UCSD-AML1 (cell line): ENCODE measurements around the gene STRN4.
"Not testable (repeated sequence)": the region's sequence is repeated elsewhere in the genome, so short reads cannot be mapped to it uniquely, and the experiment has no call there.

Experiments
- DNase-seq: peaks from one replicate; lab custom pipeline; 2025; ENCODE audit not compliant: unreplicated experiment; lab: John Stamatoyannopoulos, UW

Gene STRN4

DNA sequence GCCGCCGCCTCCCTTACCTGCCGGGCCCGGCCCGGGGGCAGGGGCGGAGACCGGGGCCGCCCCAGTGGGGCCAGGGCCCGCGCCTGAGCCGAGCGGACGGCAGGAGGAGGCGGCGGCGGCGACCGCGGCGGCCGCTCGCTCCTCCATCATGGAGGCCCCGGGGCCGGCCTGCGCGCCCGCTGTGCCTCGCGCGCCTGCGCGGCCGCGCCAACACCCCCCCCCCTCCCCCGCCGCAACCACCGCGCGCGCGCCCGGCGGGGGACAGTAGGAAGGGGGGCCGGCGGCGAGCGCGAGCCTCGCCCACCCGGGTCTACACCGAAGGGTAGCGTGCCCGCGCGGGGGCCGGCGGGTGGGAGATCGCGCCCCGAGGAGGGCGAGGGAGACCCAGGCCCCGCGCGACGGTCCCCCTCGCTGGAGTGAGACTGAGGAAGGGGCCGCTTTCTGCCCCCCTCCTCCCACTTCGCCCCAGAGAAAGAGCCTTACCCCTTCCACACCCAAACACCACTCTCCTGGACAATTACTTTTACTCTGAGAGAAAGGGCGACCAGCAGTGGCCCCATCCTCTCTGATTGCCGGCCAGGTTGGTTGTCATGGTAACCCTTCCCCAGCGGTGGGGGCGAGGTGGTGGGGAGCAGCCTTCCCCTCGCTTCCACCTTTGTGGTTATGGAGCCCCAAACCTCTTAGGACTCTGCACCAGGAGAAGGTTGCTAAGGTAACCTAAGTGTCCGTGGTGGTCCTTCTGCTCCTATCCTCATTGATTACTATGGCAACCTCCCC, at the start of gene STRN4:
STRN4 (minus strand) TSS at position 170 of the 777 bp plus-strand sequence; CDS start at position 150, 20 bp downstream.
- peak; percentile 59 for DNase-seq

DNA sequence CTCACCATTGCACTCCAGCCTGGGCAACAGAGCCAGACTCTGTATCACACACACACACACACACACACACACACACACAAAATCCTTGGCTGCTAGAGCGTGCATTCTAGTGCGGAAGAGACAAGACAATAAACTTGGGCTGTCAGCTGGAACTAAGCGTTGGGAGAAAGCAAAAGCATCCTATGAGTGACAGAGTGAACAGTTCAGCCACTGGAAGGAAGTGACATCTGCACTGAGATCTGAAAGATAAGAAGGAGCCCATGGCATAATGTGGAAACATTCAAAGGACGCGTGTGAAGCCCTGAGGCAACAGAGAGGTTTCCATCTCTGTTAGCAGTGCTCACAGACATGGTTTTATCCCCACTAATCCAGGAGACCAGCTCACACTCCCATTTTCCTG, 45.7 kb upstream of the STRN4 start:
- DNase-seq: no peak

DNA sequence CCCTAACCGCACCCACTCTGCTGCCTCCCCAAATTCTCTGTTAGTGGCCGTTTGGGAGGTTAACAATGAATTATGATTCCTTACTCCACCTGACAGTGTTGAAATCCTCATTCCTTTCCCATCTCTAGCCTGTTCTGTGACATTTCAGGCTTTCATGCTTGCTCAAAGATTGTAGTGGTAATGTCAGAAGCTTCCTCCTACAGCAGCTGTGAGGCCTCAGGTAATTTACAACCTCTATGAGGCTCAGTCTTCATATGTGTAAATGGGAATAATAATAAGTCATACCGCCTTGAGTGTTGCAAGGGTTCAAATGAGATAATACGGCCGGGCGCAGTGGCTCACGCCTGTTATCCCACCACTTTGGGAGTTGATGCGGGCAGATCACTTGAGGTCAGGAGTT, 43.1 kb upstream of the STRN4 start:
- no peak for DNase-seq

DNA sequence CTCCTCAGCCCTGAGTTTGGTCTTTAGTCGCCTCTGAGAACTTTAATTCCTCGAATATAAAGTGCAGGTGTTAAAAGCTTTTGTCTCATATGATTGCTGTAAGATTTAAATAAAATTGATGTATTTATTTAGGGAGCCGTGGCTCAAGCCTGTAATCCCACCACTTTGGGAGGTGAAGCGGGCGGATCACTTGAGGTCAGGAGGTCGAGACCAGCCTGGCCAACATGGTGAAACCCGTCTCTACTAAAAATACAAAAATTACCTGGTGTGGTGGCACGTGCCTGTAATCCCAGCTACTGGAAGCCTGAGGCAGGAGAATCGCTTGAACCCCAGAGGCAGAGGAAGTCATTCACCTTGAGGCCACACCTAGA, 42.7 kb upstream of the STRN4 start:
- DNase-seq: no peak

GRCh38 chr19:46788262-46788967, 42.2 kb upstream of the STRN4 start, which contains the start of gene SLC1A5:
SLC1A5 (minus strand) TSS chr19:46788594; CDS start chr19:46787965, 629 bp downstream.
- DNase-seq: peak; percentile 98

DNA sequence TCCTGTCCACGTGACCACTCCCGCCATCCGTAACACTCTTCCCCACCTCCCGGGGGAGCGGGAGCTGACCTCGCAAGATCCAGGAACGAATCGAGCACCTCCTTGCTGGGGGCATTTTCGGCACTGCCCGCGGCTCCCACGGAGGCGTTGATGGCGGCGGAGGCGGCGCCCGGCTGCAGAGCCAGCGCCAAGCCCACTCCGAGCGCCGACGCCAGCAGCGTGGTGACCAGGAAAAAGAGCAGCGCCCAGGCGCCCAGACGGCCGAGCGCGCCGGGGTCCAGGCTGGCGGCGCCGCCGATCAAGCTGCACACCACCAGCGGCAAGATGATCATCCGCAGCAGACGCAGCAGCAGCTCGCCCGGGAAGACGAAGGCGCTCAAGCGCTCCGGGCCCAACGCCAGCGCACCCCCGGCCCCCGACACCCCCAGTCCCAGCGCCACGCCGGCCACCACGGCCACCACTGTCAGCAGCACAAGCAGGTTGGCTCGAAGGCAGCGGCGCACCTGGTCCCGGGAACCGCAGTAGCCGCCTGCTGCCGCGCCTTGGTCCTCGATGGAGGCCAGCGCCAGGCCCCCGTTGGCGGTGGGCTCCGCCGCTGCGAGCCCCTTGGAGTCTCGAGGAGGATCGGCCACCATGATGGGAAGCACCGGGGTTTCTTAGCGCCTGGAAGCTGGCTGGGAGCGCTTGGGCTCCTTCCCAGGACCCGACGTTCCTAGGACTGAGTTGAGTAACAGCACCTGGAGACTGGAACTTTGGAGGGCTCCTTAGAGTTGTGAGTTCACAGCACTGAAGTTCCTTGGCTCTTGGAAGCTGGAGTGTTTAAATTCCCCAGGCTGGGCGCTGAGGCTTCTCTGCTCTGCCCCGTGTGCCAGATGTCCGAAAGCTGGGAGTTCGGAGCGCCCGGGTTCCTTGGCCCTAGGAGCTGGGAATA, 41.3 kb upstream of the STRN4 start:
- DNase-seq: peak; percentile 58

GRCh38 chr19:46787040-46787330, 40.7 kb upstream of the STRN4 start:
- no peak for DNase-seq

- peak; percentile 81 for DNase-seq
Measured at GRCh38 chr19:46786236-46787039, 40.2 kb upstream of the STRN4 start.

DNA sequence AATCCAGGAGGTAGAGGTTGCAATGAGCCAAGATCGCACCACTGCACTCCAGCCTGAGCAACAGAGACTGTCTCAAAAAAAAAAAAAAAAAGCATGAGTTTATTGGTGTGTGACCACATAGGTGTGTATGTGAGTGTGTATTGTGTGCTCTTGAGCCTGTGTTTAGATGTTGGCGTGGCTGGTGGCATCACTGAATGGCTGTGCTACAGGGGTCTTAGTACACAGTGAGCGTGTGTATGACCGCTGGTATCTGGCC, 39.7 kb upstream of the STRN4 start:
- DNase-seq: no peak

- DNase-seq: no peak
Measured at GRCh38 chr19:46785054-46785979, 39.1 kb upstream of the STRN4 start.

- peak; percentile 90 for DNase-seq
Measured at GRCh38 chr19:46784262-46785053, 38.2 kb upstream of the STRN4 start.

- no peak for DNase-seq
Measured at GRCh38 chr19:46783670-46784069, 37.4 kb upstream of the STRN4 start.

DNA sequence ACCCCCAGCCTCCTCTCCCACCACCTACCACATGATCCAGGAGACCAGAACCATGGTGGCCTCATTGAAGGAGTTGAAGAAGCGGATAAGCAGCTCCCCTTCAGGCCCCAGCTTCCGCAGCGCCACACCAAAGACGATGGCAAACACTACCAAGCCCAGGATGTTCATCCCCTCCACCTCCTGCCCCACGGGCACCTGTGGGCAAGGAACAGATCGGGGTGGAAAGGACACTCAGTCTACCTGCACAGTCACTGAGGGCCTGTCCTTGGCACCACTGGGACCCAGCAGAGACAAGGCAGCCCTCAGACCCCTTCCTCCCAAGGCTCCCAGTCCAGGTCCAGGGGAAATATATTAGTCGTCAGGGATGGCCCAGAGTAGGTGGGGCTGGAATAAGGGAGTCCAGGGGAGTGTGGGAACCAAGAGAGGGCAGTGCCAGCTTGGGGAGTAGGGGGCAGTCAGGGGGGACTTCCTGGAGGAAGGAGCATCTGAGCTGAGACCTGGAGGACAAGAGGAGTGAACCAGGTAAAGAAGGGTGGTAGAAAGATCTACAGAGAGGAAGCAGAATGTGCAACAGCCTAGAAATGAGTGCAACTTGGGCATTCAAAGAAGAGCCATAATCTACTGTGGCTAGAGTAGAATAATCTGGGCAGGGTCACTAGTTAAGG, 36.2 kb upstream of the STRN4 start:
- no peak for DNase-seq

- DNase-seq: not testable (repeated sequence)
Measured at GRCh38 chr19:46777956-46778645, 31.9 kb upstream of the STRN4 start.

DNA sequence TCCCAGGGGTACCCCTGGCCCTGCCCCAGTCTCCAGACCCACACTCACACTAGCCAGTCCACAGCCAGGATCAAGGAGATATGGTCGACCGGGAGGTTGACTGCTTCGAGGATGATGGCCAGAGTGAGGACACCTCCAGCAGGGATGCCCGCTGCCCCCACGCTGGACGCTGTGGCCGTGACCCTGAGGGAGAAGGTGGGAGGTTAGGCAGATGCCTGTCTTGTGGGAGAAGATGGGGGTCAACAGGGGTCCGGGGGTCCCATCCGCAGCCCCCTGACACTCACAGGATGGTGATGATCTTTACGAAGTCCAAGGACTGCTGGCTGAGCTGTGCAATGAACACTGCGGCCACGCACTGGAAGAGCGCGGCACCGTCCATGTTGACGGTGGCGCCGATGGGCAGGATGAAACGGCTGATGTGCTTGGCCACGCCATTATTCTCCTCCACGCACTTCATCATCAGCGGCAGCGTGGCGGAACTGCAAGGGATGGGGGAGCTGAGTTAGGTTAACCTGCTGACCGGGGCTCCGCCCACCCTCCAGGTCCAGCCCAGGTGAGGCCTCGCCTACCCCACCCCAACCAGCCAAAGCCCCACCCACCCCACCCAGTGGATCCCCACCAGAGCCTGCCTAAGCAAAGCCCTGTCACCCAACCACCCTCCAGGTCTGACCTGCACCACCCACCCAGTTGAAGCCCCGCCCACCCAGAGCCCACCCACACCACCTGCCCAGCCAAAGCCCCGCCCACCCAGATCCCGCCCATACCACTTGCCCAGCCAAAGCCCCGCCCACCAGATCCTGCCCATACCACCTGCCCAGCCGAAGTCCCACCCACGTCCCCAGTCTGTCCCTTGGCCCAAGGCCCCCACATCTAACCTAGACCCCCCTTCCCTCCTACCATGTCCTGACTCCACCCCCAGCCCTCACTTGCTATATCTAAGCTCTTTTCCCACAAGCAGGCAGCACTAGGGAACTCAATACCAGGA, 31.0 kb upstream of the STRN4 start:
- DNase-seq: no peak

DNA sequence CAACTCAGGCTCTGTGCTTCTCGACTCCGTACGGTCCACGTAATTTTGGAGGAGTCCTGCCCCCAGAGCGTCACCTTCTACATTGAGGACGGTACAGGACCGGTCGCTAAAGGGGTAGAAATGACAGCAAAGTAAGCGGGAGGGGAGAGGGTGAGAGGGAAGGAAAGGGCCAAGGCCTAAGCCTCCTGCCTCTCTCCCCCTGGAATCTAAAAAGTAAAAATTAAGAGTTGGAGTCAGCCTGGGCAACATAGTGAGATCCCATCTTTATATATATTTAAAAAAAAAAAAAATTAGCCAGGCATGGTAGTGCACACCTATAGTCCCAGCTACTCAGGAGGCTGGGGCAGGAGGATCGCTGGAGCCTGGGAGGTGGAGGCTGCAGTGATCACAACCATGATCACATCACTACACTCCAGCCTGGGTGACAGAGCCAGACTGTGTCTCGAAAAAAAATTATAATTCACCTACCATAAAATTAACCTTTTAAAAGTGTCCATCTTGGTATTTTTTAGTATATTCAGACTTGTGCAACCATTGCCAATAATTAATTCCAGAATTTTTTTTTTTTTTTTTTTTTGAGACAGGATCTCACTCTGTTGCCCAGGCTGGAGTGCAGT, 29.5 kb upstream of the STRN4 start:
- no peak for DNase-seq
